A549 (cell line): ENCODE data around the gene POLR3B. TPM values are rescaled to one million over a fixed set of nuclear protein-coding genes. Genes with fewer than 3 reads are reported as not detected.
A peak's percentile ranks its signal among the peaks of the same experiment; 100 is the strongest.

Experiments
- ATAC-seq, 2 experiments: fragments of 200-7000 bp in 1 of 2; fragments of >200 bp in 1 of 2; cut with Nextera tagmentation in 1 of 2; cut with Tn5 transposase in 1 of 2; 3 replicates each; pipeline versions ENCODE4 v1.8.0 to v1.9.1; 2018 to 2020; ENCODE audit warnings: mild to moderate bottlenecking in 1 of 2, moderate library complexity in 1 of 2
- CTCF ChIA-PET: fragments of 300-600 bp; sonication (Branson Sonifier 250); formaldehyde crosslinking; extraction: SDS; loops from one replicate; lab custom pipeline; 2021; ENCODE audit warnings: antibody characterized with exemption, inconsistent platforms; lab: Yijun Ruan, JAX
- POLR2A ChIA-PET: fragments of 350-600 bp; formaldehyde crosslinking; extraction: SDS; loops from one replicate; lab custom pipeline; 2021; ENCODE audit warnings: antibody characterized with exemption, inconsistent platforms; lab: Yijun Ruan, JAX
- DNase-seq, 2 experiments: peaks; one replicate each; pipeline versions ENCODE4 v3.0.0 to v3.0.0-alpha.2; 2011 to 2016; ENCODE audit warnings: low read depth in 1 of 2, low spot score in 1 of 2
- FAIRE-seq: peaks from 2 replicates; lab custom pipeline; 2011; peaks lifted over from hg19 to GRCh38; lab: Jason Lieb, UNC
- H3K27ac ChIP-seq, 2 experiments: fragments of >200 bp; sonication (Bioruptor Twin); formaldehyde crosslinking; 3 replicates each; pipeline ENCODE4 v1.5.1; 2016 to 2017
- H3K4me1 ChIP-seq: fragments of >200 bp; sonication (Bioruptor Twin); formaldehyde crosslinking; 3 replicates; pipeline ENCODE4 v1.6.1; 2016
- H3K4me2 ChIP-seq: fragments of >200 bp; sonication (Bioruptor Twin); formaldehyde crosslinking; 3 replicates; pipeline ENCODE4 v1.6.1; 2016
- H3K4me3 ChIP-seq: fragments of >200 bp; sonication (Bioruptor Twin); formaldehyde crosslinking; 3 replicates; pipeline ENCODE4 v1.5.1; 2016
- H3K9me3 ChIP-seq: fragments of >200 bp; sonication (Bioruptor Twin); formaldehyde crosslinking; 3 replicates; pipeline ENCODE4 v1.6.1; 2016
- CHD2 ChIP-seq: fragments of 150-350 bp; IDR thresholded peaks from 2 replicates; pipeline ENCODE4 v1.6.1; 2014; ENCODE audit warnings: low read length; ENCODE audit not compliant: partially characterized antibody
- CHD4 ChIP-seq: fragments of 200-600 bp; sonication (generic); IDR thresholded peaks from 2 replicates; pipeline ENCODE4 v1.6.1; 2016; ENCODE audit warnings: antibody characterized with exemption, mild to moderate bottlenecking, borderline replicate concordance
- EHMT2 ChIP-seq: fragments of 200-600 bp; sonication (generic); IDR thresholded peaks from 2 replicates; pipeline ENCODE4 v1.6.1; 2016; ENCODE audit warnings: antibody characterized with exemption, low read depth, mild to moderate bottlenecking, moderate library complexity
- EP300 ChIP-seq, 2 experiments: fragments of >200 bp; sonication (Bioruptor Twin); formaldehyde crosslinking; IDR thresholded peaks; 2 replicates in 1 of 2; 3 replicates in 1 of 2; pipeline ENCODE4 v1.6.1; 2016 to 2017
- FOXS1 ChIP-seq: fragments of 250-450 bp; sonication (Bioruptor Pico); IDR thresholded peaks from 2 replicates; pipeline ENCODE4 v1.5.0; 2020; ENCODE audit warnings: mild to moderate bottlenecking, moderate library complexity
- HDAC2 ChIP-seq: fragments of 200-600 bp; sonication (generic); IDR thresholded peaks from 2 replicates; pipeline ENCODE4 v1.6.1; 2016
- HMGXB4 ChIP-seq: fragments of 250-450 bp; sonication (Bioruptor Pico); IDR thresholded peaks from 2 replicates; pipeline ENCODE4 v1.5.0; 2021; ENCODE audit warnings: mild to moderate bottlenecking, moderate library complexity, borderline replicate concordance
- KDM1A ChIP-seq: fragments of 200-600 bp; sonication (generic); IDR thresholded peaks from 2 replicates; pipeline ENCODE4 v1.6.1; 2016; ENCODE audit warnings: low read depth, mild to moderate bottlenecking
- MAFK ChIP-seq: fragments of 450-650 bp; IDR thresholded peaks from 2 replicates; pipeline ENCODE4 v1.6.1; 2014; ENCODE audit not compliant: partially characterized antibody
- PHF8 ChIP-seq: fragments of 200-600 bp; sonication (generic); IDR thresholded peaks from 2 replicates; pipeline ENCODE4 v1.6.1; 2016; ENCODE audit warnings: low read depth, mild to moderate bottlenecking, antibody characterized with exemption, moderate library complexity, borderline replicate concordance
- POLR2A ChIP-seq: IDR thresholded peaks from 2 replicates; pipeline ENCODE4 v1.6.1; 2012; ENCODE audit warnings: mild to moderate bottlenecking, low read length
- TP53 ChIP-seq: fragments of 250-450 bp; sonication (Bioruptor Pico); IDR thresholded peaks from 2 replicates; pipeline ENCODE4 v1.5.0; 2021; ENCODE audit warnings: mild to moderate bottlenecking, moderate library complexity
- ZC3H11A ChIP-seq: fragments of 450-650 bp; IDR thresholded peaks from 2 replicates; pipeline ENCODE4 v1.6.1; 2014; ENCODE audit warnings: antibody characterized with exemption, mild to moderate bottlenecking
- ZFP36 ChIP-seq: fragments of 450-650 bp; IDR thresholded peaks from 2 replicates; pipeline ENCODE4 v1.6.1; 2014; ENCODE audit warnings: borderline replicate concordance; ENCODE audit not compliant: partially characterized antibody
- ZSCAN20 ChIP-seq: fragments of 250-450 bp; sonication (Bioruptor Pico); IDR thresholded peaks from 2 replicates; pipeline ENCODE4 v1.8.0; 2022; ENCODE audit warnings: mild to moderate bottlenecking, moderate library complexity
- WGBS: methylation state at CpG from one replicate; pipeline ENCODE4 v1.1.6; 2017; ENCODE audit errors: missing lambda C conversion rate; 5-methylcytosine and 5-hydroxymethylcytosine counted together
- polyA plus RNA-seq, 4 experiments: library from polyadenylated mRNA; depleted of rRNA in 3 of 4; stranded (reverse); fragments of >200 nt; fragmentation: RNase III in 1 of 4; extraction: RNeasy Plus Mini Kit Qiagen cat#74134 plus additional on column Dnase treatment in 1 of 4; gene quantifications; 2 replicates in 3 of 4; 3 replicates in 1 of 4; pipeline ENCODE4 v1.2.3, GENCODE V29; 2011 to 2017
- TF ChIP-seq, protein P1 (sequence below): fragments of 200-600 bp; sonication (generic); IDR thresholded peaks from 2 replicates; pipeline ENCODE4 v1.6.1; 2016; ENCODE audit warnings: antibody characterized with exemption, mild to moderate bottlenecking, moderate library complexity
- TF ChIP-seq, protein P2 (sequence below): fragments of 450-650 bp; IDR thresholded peaks from 2 replicates; pipeline ENCODE4 v1.6.1; 2014; ENCODE audit warnings: antibody characterized with exemption
- TF ChIP-seq, protein P3 (sequence below): fragments of 250-450 bp; sonication (Bioruptor Pico); IDR thresholded peaks from 2 replicates; pipeline ENCODE4 v1.5.0; 2020; ENCODE audit warnings: low read depth, mild to moderate bottlenecking, moderate library complexity

Gene POLR3B
- polyA plus RNA-seq, 2 of the 4 experiments (the other 2 are of a cell fraction): 5.4 to 10.7 TPM

DNA sequence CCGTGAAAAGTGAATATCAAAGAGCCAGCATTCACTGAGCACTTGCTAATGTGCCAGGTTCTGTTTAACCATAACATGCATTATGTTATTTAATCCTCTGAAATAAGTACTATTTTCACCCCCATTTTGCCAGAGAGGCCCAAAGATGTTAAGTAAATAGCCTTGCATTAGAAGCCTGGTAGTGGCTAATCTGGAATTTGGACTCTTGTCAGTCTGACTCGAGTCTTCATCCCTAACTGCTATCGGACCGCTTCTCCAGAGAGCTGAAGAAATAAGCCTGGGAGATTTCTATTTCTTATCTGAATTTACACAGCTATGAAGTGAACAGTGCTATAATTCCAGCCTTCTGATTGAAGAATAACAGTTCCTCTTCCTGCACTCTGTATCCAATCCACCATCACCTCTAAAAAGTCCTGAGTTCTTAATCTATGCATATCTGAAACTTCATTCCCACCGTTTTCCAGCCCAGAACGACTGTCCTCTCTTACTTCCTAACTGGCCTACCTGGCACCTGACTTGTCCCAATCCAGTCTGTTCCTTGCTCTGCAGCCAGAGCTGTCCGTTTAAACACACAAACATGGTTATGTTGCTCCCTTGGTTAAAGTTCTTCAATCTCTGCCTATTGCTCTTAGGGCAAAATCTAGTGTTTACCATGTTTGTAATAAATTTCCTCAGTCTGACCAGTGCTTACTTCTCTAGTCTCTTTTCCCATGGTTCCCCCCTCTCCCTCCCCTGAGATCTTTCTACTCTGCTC is 2.3 kb downstream of the POLR3B start:
- Histone ChIP-seq H3K27ac (no peak overlapping the region), H3K4me1 (peaks cover 15% of the 10 kb centered on the region; the same call in 2 of the 3 replicates), H3K4me2 (peak overlapping the region; percentile 91; the same call in 2 of the 3 replicates), H3K4me3 (no peak overlapping the region), H3K9me3 (no peaks in the 10 kb centered on the region)
- POLR2A ChIA-PET: no interaction called here
- ATAC-seq: no peak
- CTCF ChIA-PET: interaction anchor here (0.7 to 7.5 kb wide), 4 partner anchors 26 to 559 kb away, joined by 3 to 49 read pairs (median 10); no protein-coding TSS in a partner anchor
- FAIRE-seq: no peak
- 81% methylated on average over 7 of the region's 7 CpGs for WGBS
- DNase-seq: no peak
- TF ChIP-seq, protein P1, sequence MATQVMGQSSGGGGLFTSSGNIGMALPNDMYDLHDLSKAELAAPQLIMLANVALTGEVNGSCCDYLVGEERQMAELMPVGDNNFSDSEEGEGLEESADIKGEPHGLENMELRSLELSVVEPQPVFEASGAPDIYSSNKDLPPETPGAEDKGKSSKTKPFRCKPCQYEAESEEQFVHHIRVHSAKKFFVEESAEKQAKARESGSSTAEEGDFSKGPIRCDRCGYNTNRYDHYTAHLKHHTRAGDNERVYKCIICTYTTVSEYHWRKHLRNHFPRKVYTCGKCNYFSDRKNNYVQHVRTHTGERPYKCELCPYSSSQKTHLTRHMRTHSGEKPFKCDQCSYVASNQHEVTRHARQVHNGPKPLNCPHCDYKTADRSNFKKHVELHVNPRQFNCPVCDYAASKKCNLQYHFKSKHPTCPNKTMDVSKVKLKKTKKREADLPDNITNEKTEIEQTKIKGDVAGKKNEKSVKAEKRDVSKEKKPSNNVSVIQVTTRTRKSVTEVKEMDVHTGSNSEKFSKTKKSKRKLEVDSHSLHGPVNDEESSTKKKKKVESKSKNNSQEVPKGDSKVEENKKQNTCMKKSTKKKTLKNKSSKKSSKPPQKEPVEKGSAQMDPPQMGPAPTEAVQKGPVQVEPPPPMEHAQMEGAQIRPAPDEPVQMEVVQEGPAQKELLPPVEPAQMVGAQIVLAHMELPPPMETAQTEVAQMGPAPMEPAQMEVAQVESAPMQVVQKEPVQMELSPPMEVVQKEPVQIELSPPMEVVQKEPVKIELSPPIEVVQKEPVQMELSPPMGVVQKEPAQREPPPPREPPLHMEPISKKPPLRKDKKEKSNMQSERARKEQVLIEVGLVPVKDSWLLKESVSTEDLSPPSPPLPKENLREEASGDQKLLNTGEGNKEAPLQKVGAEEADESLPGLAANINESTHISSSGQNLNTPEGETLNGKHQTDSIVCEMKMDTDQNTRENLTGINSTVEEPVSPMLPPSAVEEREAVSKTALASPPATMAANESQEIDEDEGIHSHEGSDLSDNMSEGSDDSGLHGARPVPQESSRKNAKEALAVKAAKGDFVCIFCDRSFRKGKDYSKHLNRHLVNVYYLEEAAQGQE: no peak
- TF ChIP-seq HMGXB4 (CRISPR knock-in tag): no peak
- TF ChIP-seq, protein P2, sequence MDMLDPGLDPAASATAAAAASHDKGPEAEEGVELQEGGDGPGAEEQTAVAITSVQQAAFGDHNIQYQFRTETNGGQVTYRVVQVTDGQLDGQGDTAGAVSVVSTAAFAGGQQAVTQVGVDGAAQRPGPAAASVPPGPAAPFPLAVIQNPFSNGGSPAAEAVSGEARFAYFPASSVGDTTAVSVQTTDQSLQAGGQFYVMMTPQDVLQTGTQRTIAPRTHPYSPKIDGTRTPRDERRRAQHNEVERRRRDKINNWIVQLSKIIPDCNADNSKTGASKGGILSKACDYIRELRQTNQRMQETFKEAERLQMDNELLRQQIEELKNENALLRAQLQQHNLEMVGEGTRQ: no peak
- no peak for TF ChIP-seq CHD4
- no peak for TF ChIP-seq CHD2

- H3K9me3 ChIP-seq: no peaks in the 10 kb centered on the region
- TF ChIP-seq, protein P3, sequence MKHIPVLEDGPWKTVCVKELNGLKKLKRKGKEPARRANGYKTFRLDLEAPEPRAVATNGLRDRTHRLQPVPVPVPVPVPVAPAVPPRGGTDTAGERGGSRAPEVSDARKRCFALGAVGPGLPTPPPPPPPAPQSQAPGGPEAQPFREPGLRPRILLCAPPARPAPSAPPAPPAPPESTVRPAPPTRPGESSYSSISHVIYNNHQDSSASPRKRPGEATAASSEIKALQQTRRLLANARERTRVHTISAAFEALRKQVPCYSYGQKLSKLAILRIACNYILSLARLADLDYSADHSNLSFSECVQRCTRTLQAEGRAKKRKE: no peak
- TF ChIP-seq FOXS1: no peak
- no peak for TF ChIP-seq HDAC2
- TF ChIP-seq MAFK: no peak
- no peak for TF ChIP-seq TP53 (CRISPR knock-in tag)
- TF ChIP-seq EP300 (IDR thresholded peaks at IDR 0.05): no peak
- no peak for TF ChIP-seq ZFP36
- no peak for TF ChIP-seq PHF8
- TF ChIP-seq EHMT2: no peak
- TF ChIP-seq POLR2A: no peak
- TF ChIP-seq ZSCAN20 (CRISPR knock-in tag): no peak
- TF ChIP-seq ZC3H11A: no peak
- TF ChIP-seq KDM1A: no peak
- WGBS: 74% methylated on average over 5 of the region's 5 CpGs
- no peak overlapping the region for H3K4me3 ChIP-seq
- POLR2A ChIA-PET: no interaction called here
- CTCF ChIA-PET: interaction anchor here (0.6 to 7.5 kb wide), 6 partner anchors 20 to 1685 kb away, joined by 3 to 49 read pairs (median 3); no protein-coding TSS in a partner anchor
- peaks cover 15% of the 10 kb centered on the region; the same call in 2 of the 3 replicates for H3K4me1 ChIP-seq
- FAIRE-seq: no peak
- no peak overlapping the region for H3K4me2 ChIP-seq
- no peak for DNase-seq
- no peak overlapping the region for H3K27ac ChIP-seq
- ATAC-seq: no peak
Observed at GRCh38 chr12:106360400-106360994, 2.9 kb downstream of the POLR3B start.
